Activated T-helper 9 cell treated with anti-CD3 and anti-CD28 coated beads, Interleukin-2, amount 50 U/mL, for 16 hours (primary cell): ENCODE results near the gene ZNF81.
"Not testable (repeated sequence)": the region's sequence is repeated elsewhere in the genome, so short reads cannot be mapped to it uniquely, and the experiment has no call there.

Experiments
- DNase-seq: peaks from one replicate; pipeline ENCODE4 v3.0.0-alpha.2; 2020; ENCODE audit warnings: low read depth

ZNF81 gene

DNA sequence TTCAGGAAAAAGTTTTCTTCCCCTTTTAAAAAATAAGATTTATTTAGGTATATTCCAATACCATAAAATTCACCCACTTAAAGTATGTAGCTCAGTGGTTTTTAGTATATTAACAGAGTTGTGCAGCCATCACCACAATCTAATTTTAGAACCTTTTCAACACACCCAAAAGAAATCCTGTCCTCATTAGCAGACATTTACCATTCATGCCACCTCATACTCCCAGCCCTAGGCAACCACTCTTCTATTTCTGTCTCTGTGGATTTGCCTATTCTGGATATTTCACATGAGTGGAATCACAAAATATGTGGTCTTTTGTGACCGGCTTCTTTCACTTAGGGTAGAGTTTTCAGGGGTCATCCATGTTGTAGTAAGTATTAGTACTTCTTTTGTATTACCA lies 7.4 kb downstream of the ZNF81 start:
- no peak for DNase-seq

DNA sequence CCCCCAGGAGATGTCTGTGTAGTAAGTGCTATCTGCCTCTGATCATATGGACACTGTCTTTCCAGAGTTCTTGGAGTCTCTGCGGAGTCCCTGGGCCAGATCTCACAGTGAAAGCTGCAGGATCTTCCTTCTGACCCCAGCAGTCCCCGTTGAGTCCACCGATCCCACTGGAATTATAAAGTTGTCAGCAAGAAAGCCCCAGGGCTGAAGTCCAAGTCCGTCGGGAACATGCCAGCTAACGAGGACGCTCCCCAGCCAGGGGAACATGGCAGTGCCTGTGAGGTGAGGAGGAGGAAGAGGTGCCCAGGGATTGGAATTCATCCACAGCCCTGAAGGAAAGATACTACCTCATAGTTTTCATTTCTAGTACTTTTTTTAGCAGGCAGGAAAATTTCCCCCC lies 9.3 kb downstream of the ZNF81 start:
- DNase-seq = no peak

DNA sequence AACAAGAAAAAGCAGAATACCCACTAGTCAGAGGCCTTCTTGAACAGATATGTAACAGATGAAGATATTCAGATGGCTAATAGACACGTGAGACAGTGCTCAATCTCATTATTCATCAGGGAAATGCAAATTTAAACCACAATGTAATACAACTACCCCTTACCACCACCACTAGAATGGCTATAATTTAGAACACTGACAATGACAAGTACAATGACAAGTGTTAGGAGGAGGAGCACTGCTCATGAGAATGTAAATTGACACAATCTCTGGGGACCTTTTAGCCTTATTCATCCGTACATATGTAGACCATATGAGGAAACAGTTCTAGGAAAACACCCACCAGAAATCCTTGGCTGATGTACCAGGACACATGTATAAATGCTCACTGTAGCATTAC lies 13.1 kb downstream of the ZNF81 start:
- no peak for DNase-seq

DNA sequence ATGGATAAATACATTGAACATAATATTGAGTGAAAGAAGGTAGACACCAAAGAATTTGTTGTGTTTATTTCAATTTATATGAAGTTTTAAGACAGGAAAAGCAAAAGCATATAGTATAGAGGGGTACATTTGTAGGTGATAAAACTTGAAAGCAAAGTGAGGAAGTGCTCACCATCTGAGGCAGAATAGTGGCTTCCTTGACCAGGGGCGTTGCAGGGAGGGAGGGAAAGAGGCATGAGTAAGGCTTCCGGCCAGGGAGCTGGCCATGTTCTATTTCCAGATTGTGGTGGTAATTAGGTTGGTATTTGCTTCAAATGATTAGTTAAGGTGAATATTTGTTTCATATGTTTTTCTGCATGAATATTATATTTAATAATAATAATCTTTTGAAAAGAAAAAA lies 13.7 kb downstream of the ZNF81 start:
- not testable (repeated sequence) for DNase-seq

DNA sequence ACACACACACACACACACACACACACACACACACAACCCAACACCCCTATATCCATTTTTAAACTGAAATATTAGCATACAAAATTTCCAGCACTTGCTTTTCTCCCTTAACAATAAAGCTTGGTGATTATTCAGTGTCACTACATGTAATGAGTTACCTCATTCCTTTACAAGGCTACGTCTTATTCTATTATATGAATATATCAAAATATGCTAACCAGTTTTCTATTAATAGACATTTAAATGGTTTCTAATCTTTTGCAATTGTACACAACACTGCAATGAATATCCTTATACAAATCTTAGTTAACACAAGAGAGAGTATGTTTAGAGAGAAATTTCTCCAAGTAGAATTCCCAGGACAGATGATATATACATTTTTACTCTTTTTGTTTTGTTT lies 14.2 kb downstream of the ZNF81 start:
- no peak for DNase-seq

DNA sequence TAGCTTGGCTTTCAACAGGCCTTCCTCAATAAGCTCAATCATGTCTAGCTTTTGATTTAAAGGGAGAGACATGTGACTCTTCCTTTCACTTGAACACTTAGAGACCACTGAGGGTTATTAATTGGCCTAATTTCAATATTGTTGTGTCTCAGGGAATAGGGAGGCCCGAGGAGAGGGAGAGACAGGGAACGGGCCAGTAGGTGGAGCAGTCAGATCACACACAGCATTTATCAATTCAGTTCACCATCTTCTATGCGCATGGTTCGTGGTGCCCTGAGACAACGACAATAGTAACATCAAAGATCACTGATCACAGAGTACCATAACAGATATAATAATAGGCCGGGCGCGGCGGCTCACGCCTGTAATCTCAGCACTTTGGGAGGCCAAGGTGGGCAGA lies 17.8 kb downstream of the ZNF81 start:
- DNase-seq = no peak

DNA sequence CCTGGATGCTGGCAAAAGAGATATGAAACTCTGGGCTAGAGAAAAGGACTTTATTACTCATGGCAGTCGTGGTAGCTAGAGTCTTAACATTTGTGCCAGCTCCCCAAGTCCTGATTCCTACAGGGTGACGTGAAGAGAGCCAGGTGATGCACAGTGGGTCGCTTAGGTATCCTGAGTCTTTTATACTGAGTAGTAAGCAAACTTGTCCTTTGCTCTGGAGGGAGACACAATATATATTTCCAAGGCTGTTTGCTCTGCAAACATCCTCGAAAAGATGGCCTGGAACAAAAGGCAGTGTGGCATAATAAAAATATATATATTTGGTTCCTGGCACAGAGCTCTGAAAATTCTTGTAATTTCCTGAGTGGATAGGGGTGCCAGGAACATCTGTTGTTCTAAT lies 23.0 kb downstream of the ZNF81 start:
- DNase-seq = no peak

DNA sequence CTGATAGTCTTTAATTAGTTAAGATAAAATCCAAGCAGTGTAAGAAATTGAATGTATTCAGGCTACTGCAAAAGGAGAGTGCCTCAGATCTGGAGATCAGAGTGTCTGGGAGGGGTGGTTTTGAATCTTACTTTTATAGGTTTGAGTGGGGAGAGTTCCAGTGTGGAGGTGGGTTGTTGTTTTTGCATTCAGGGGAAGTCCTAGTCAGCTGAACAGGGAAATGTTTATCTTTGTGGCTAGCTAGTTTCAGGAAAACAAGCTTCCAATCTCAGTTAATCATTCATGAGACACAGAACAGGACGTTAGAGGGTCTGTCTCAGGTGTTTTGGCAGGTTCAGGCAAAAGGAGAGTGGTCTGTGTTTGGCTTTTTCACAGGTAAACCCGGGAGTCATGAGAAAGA lies 26.0 kb downstream of the ZNF81 start:
- no peak for DNase-seq

DNA sequence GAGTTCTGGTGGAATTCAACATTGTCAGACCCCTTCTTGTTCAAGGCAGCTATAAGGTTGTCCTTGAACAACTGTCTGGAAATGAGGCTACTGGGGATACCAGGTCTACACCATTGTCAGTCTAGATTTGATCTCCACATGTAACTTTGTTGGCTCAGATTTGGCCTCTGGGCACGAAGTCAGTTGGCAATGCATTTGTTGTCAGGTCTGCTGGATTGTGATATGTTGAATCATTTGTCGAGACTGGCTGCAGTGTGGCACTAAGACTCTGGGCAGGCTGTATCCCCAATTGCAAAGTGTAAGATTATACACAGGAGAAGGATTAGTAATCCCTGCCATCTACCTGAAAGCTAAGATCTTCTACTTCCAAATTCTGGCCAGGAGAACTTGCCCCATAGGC lies 26.5 kb downstream of the ZNF81 start:
- no peak for DNase-seq

DNA sequence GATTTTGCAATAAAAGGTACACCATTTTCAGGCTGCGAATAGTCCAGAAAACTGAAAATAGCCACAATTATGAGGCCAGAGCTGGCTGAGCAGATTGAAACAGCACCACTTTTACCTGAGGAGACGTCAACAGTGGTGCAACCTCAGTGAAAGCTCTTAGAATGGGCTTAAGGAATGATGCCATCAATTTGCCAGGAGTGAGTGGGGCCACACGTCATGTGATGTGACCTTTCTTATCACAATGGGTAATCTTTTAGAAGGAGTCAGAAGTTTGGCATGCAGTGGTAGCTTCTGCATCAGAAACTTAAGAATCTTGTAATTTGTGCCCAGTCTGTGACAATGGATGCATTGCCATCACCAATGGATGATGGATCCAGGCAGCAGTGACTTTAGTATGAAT lies 27.6 kb downstream of the ZNF81 start:
- no peak for DNase-seq

DNA sequence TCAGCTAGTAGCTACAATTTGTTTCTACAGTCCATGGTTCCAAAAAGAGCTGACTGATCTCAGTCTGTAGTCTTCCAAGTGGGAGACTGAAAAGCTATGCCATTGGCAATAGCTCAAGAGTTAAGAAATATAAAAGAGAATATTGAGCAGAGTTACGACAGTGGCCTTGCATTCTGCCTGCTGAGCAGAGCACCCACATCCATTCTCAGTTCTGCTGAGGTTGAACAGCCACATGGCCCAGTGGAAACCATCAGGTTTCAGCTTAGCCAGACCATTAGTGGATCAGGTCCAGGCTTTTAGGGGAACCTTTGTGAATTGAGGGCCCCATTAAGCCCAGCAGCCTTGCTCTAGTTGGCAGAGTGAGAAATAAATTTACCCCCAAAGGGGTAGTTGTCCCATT lies 28.1 kb downstream of the ZNF81 start:
- no peak for DNase-seq

DNA sequence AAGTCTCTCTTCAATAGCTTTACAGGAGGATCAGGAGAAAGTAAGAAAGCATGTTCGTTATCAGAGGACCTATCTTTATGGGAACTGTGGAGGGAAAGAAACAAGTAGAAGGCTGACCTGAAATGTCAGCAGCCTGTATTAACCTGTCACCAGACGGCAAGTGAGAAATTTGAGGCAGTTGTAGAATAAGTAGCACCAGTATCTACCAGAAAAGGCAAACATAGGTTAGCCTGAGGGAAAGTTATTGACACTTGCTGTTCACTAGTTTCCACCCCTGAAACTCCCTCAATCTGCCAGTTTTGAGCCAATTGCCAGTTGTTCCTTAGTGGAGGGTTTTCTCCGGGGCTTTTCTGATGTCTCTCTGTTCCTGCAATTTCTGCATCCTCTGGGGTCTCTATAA lies 36.4 kb downstream of the ZNF81 start:
- DNase-seq = no peak

DNA sequence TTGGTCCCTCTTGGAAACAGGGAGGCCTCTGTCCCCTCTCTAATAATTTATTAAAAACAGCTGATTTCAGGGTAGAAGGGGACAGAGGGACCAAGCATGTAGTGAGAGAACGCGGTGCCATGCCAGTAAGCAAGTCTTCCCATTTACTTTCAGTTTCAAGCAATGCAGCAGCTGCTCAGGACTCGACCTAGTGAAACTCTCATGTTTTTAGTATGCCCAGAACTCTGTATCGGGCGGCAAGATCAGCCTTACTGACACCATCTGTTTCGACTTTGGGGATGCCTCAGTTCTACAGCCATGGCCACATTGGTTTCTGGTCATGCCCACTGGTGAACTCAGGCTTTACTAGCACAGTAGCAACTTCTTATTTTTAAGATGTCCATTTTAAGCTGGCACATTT lies 40.6 kb downstream of the ZNF81 start:
- no peak for DNase-seq

DNA sequence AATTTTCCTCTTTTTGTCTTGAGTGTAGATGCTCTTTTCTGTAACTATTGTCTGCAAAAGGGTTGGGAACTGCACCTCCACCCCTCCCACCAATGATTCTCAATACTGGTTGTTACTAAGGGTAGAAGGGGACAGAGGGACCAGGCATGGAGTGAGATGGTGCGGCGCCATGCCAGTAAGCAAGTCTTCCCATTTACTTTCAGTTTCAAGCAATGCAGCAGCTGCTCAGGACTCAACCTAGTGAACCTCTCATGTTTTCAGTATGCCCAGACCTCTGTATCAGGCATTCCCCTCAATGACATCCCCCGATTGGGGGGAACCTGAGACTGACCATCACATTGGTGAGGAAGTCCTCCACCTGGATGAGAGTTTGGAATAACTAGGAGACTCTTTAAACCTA lies 41.5 kb downstream of the ZNF81 start:
- DNase-seq = no peak

DNA sequence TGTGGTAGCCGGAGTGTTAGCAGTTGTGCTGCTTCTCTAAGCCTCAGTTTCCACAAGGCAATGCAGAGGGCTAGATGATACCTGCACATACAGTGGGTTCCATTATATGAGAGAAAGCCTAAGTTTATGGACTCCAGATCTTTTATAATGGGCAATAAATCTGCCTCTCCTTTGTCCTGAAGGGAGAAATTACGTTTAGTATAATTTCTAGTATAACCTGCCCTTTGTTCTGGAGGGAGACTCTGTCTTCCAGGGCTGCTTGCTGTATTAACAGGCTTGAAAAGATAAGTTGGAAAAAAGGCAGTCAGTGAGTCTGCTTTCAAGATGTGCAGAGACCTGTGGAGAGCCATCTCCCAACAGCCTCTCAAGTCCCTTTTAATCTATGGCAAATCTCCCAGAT lies 42.8 kb downstream of the ZNF81 start:
- DNase-seq = no peak

DNA sequence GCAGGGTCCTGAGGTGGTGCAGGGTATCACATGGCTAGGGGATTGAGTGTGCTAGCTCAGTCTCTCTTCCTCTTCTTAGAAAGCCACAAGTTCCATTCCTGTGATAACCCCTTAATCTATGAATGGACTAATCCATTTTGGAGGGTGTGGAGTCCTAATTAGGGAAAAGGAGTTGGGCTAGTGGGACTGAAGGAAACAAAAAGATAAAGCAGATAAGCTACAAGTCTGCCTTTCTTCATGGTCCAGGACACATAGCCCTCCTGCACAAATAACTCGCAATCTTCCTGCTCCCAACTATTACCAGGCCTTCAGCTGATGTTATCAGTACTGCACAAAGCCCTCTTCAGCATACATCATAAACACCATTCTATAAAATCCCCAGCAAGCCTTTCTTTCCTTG lies 44.2 kb downstream of the ZNF81 start:
- DNase-seq = no peak

DNA sequence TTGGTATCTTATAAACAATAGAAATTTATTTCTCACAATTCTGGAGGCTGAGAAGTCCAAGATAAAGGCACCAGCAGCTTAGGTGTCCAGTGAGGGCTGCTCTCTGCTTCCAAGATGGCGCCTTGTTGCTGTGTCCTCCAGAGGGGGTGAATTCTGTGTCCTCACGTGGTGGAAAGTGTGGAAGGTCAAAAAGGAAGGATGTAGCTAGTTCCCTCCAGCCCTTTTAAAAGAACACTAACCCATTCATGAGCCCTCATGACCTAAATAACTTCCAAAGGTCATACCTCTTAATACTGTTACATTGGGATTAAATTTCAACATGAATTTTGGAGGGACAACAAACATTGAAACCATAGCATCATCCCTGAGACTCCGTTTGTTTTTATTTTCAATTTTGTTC lies 48.8 kb downstream of the ZNF81 start:
- no peak for DNase-seq

DNA sequence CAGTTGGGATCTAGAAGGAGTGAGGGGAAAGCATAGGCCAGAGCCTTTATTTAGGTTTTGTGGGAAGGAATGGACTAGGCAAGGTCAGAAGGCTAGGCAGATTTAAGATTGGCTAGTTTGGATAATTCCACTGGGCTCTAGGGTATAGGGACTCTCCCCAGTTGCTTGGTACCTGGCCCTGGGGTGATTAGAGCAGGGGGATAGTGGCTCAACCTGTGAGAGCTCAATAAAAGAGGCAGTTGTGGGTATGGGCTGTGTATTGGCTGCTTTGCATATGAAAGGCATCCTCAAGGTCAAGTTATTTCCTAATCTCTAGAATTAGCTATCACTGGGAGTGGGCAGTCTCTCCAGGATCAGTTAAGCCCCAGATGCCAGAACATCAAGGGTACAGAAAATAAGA lies 61.3 kb downstream of the ZNF81 start:
- no peak for DNase-seq

DNA sequence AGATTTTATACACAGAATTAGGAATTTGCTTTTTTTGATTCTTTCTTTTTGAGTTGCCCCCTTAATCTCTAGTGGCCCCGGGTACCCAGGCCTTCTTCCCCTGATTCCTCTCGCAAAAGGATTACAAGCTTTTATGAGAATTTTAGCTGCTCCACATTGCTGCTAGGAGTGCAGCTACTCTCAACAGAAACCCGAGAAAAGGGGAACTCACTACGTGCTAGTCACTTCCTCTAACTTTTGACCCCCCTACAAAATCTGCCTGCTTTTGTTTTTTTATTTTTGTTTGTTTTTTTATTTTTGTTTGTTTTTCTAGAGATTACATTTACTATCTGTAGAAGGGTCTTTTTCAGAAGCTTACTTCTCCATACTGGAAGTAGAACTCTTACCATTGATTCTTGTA lies 64.1 kb downstream of the ZNF81 start:
- DNase-seq = no peak

DNA sequence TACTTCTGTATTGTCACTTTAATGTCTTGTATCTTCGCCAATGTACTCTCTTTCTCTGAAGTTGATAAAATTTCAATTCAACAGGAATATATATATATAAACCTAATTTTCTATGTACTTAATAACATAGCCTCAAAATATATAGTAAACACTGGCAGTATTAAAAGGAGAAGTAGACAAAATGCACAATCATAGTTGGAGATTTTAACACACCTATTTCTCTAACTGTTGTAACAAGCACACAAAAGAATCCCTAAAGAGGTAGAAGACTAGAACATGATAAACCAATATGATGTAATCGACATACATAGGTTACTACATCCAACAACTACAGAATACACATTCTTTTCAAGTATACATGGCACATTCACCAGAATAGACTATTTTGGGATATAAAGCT lies 65.5 kb downstream of the ZNF81 start:
- no peak for DNase-seq

DNA sequence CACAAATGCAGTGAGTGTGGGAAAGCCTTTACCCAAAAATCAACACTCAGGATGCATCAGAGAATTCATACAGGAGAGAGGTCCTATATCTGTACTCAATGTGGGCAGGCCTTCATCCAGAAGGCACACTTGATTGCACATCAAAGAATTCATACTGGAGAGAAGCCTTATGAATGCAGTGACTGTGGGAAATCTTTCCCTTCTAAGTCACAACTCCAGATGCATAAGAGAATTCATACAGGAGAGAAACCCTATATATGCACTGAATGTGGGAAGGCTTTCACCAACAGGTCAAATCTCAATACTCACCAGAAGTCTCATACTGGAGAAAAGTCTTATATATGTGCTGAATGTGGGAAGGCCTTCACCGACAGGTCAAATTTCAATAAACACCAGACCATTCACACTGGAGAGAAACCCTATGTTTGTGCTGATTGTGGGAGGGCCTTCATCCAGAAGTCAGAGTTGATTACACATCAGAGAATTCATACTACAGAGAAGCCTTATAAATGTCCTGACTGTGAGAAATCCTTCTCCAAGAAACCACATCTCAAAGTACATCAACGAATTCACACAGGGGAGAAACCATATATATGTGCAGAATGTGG lies 79.3 kb downstream of the ZNF81 start:
- DNase-seq = no peak

DNA sequence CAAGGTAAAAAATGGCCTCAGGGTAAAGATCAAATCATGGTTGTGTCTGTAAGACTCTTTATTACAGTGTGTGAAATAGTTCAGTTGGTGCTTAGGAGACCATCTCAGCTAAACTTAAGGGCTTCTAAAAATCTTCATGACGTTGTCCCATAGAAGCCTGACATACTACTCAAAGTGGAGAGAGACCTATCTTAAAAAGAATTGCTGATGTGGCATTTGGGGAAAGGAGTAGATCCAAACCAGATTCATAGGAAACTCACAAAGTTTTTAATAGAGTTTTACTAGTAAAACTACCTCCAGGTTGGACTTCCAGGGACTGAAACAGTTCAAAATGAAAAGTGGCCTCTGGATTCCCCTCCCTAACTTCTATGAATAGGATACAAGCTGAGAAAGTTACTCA lies 81.6 kb downstream of the ZNF81 start:
- DNase-seq = no peak

DNA sequence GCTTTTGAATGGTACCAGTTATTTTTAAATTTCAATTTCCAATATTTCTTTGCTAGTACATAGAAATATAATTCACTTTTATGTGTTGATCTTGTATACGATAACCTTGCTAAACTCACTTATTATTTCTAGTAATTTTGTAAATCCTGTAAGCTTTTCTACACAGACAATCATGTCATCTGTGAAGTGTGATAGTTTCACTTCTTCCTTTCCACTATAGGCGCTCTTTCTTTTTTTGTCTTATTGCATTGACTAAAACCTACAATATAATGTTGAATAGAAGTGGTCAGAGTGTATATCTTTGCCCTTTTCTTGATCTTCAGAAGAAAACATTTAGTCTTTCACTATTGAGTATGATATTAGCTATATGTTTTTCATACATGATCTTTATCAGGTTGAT lies 90.5 kb downstream of the ZNF81 start:
- DNase-seq = no peak

DNA sequence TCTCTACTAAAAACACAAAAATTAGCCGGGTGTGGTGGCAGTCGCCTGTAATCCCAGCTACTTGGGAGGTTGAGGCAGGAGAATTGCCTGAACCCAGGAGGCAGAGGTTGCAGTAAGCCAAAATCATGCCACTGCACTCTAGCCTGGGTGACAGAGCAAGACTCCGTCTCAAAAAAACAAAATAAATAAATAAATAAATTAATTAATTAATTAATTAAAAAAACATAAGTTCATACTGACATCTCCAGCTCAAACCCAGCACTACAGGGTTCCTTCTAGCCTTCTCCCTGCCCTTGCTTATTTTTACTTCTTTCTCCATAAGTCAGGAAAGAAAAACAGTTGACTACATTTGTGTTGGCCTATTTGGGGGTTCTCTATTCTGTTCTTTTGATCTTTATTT lies 95.3 kb downstream of the ZNF81 start:
- DNase-seq = not testable (repeated sequence)

DNA sequence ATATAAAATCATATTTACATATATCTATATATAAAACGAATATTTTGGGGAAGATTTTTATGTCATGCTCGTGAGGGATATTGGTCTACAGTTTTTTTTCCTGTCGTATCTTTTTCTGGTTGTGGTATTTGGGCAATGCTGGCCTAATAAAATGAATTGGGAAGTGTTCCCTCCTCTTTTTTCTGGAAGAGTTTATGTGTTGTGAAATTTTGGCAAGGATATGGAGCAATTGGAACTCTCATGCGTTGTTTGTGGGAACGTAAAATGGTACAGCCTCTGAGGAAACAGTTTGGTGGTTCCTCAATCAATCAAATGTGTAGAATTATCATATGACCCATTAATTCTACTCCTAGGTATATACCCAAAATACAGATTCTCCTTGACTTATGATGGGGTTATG lies 97.2 kb downstream of the ZNF81 start:
- no peak for DNase-seq
